HL-60 (cell line): Measurements from ENCODE around the gene PTPRC.

Experiments used
- DNase-seq, 2 experiments: peaks; one replicate each; pipeline ENCODE4 v3.0.0-alpha.2; 2010 to 2020; ENCODE audit warnings: low read depth in 1 of 2, low spot score in 1 of 2
- H3K27ac ChIP-seq: fragments of 250-450 bp; sonication (Bioruptor Pico); replicated peaks from 2 replicates; pipeline ENCODE4 v1.5.1; 2020; ENCODE audit warnings: mild to moderate bottlenecking, moderate library complexity
- H3K27me3 ChIP-seq: fragments of 250-450 bp; sonication (Bioruptor Pico); 2 replicates; pipeline ENCODE4 v1.5.1; 2021; ENCODE audit warnings: mild to moderate bottlenecking, moderate library complexity; ENCODE audit not compliant: insufficient read depth, poor library complexity, severe bottlenecking
- H3K4me3 ChIP-seq: replicated peaks from 2 replicates; pipeline ENCODE4 v1.5.1; 2011; ENCODE audit warnings: mild to moderate bottlenecking, control low read depth, low read length; ENCODE audit not compliant: insufficient read depth
- GABPA ChIP-seq: IDR thresholded peaks from 2 replicates; pipeline ENCODE4 v1.6.1; 2012; ENCODE audit warnings: low read depth
- POLR2AphosphoS5 ChIP-seq: IDR thresholded peaks from 2 replicates; pipeline ENCODE4 v1.6.1; 2012; ENCODE audit warnings: low read depth
- SPI1 ChIP-seq: IDR thresholded peaks from 2 replicates; pipeline ENCODE4 v1.6.1; 2012; ENCODE audit warnings: low read depth, mild to moderate bottlenecking, borderline replicate concordance
- TF ChIP-seq, protein P1 (sequence below): IDR thresholded peaks from 2 replicates; pipeline ENCODE4 v1.6.1; 2012; ENCODE audit warnings: low read depth; ENCODE audit not compliant: insufficient replicate concordance
- TF ChIP-seq, protein P2 (sequence below): IDR thresholded peaks from one replicate; pipeline ENCODE4 v1.5.1; 2011; ENCODE audit warnings: low read length, control low read depth, inconsistent platforms; ENCODE audit not compliant: insufficient read depth

Gene PTPRC

DNA sequence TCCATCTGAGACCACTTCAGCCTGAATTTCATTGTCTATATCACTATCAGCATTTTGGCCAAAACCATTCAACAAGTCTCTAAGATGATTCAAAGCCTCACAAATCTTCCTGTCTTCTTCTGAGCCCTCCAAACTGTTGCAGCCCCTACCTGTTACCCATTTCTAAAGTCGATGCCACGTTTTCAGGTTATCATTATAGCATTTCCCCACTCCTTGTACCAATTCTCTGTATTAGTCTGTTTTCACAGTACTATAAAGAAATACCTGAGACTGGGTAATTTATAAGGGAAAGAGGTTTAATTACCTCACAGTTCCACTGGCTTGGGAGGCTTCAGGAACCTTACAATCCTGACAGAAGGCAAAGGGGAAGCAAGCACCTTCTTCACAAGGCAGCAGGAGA, 158.8 kb downstream of the PTPRC start:
- Histone ChIP-seq H3K27ac (no peak overlapping the region), H3K4me3 (no peak overlapping the region), H3K27me3 (no peaks in the 10 kb centered on the region)
- TF ChIP-seq SPI1 (no peak), GABPA (no peak), POLR2AphosphoS5 (no peak)
- TF ChIP-seq, protein P1, sequence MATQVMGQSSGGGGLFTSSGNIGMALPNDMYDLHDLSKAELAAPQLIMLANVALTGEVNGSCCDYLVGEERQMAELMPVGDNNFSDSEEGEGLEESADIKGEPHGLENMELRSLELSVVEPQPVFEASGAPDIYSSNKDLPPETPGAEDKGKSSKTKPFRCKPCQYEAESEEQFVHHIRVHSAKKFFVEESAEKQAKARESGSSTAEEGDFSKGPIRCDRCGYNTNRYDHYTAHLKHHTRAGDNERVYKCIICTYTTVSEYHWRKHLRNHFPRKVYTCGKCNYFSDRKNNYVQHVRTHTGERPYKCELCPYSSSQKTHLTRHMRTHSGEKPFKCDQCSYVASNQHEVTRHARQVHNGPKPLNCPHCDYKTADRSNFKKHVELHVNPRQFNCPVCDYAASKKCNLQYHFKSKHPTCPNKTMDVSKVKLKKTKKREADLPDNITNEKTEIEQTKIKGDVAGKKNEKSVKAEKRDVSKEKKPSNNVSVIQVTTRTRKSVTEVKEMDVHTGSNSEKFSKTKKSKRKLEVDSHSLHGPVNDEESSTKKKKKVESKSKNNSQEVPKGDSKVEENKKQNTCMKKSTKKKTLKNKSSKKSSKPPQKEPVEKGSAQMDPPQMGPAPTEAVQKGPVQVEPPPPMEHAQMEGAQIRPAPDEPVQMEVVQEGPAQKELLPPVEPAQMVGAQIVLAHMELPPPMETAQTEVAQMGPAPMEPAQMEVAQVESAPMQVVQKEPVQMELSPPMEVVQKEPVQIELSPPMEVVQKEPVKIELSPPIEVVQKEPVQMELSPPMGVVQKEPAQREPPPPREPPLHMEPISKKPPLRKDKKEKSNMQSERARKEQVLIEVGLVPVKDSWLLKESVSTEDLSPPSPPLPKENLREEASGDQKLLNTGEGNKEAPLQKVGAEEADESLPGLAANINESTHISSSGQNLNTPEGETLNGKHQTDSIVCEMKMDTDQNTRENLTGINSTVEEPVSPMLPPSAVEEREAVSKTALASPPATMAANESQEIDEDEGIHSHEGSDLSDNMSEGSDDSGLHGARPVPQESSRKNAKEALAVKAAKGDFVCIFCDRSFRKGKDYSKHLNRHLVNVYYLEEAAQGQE: no peak
- TF ChIP-seq, protein P2, sequence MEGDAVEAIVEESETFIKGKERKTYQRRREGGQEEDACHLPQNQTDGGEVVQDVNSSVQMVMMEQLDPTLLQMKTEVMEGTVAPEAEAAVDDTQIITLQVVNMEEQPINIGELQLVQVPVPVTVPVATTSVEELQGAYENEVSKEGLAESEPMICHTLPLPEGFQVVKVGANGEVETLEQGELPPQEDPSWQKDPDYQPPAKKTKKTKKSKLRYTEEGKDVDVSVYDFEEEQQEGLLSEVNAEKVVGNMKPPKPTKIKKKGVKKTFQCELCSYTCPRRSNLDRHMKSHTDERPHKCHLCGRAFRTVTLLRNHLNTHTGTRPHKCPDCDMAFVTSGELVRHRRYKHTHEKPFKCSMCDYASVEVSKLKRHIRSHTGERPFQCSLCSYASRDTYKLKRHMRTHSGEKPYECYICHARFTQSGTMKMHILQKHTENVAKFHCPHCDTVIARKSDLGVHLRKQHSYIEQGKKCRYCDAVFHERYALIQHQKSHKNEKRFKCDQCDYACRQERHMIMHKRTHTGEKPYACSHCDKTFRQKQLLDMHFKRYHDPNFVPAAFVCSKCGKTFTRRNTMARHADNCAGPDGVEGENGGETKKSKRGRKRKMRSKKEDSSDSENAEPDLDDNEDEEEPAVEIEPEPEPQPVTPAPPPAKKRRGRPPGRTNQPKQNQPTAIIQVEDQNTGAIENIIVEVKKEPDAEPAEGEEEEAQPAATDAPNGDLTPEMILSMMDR: no peak
- no peak for DNase-seq

DNA sequence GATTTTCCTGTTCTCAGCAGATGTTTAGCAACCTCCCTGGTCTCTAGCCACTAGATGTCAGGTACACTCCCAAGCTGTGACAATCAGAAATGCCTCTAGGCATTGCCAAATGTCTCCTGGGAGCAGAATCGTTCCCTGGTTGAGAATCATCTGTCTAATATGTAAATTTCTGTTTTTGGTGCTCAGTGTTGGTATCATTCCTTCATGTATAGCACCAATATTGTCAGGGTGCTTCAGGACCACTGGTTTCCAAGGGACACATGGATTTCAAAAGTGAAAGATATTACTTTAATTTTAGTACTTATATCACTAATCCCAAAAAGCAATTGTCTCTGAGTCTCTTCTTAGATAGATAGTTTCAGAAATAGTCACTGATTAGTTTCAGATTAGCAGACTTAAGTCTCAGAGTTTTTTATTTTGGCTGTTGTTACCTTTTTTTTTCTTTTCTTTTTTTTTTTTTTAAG, 160.1 kb downstream of the PTPRC start:
- H3K27me3 ChIP-seq: no peaks in the 10 kb centered on the region
- no peak overlapping the region for H3K27ac ChIP-seq
- DNase-seq: no peak
- TF ChIP-seq, protein P2: no peak
- TF ChIP-seq SPI1 (no peak), GABPA (no peak), POLR2AphosphoS5 (no peak)
- TF ChIP-seq, protein P1: no peak
- H3K4me3 ChIP-seq: no peak overlapping the region

DNA sequence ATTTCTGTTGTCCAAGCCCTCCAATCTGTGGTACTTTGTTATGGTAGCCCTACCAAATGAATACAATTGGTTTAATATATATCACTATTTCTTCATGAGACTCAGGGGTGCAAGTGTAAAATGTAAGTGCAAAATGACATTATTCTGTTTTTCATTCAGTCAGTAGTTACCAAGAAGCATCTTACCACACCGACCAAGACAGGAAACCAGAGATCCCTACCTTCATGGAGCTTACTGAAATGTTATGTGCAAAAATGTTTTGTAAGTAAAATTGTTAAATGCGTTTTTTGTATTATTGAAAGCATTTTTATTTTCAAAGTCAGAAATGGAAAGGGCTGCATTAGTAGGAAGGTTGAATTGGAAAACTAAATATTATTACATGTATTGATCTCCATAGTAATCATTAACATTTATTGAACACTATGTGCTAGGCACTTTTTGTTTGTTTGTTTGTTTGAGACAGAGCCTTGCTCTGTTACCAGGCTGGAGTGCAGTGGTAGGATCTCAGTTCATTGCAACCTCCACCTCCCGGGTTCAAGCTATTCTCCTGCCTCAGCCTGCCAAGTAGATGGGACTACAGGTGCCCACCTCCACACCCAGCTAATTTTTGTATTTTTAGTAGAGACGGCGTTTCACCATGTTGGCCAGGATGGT, 166.8 kb downstream of the PTPRC start:
- DNase-seq: no peak

More for the DNA sequence above, 166.8 kb downstream of the PTPRC start:
- no peaks in the 10 kb centered on the region for H3K27me3 ChIP-seq
- no peak overlapping the region for H3K4me3 ChIP-seq
- TF ChIP-seq, protein P1: no peak
- TF ChIP-seq POLR2AphosphoS5: no peak
- no peak for TF ChIP-seq SPI1
- TF ChIP-seq GABPA: no peak
- TF ChIP-seq, protein P2: no peak
- no peak overlapping the region for H3K27ac ChIP-seq
